Left ventricle myocardium superior (tissue), 1 donor: Measurements from ENCODE around the gene CCDC71L. TPM values are rescaled to one million over a fixed set of nuclear protein-coding genes. Genes with fewer than 3 reads are reported as not detected.

Source experiments
- ATAC-seq: fragments of 200-7000 bp; cut with Tn5 transposase; one replicate; pipeline ENCODE4 v1.9.1; 2020; ENCODE audit warnings: mild to moderate bottlenecking, moderate library complexity
- DNase-seq: peaks from one replicate; pipeline ENCODE4 v3.0.0-alpha.2; 2020
- intact Hi-C: fragments of 100-400 bp; cut with micrococcal nuclease; formaldehyde crosslinking; loops from one replicate; pipeline ENCODE4 v1.11.0; 2022
- total RNA-seq: library from RNA; stranded (reverse); fragmentation: NEBNext Ultra II Directional; extraction: Animal tissue kit (Norgen Biotek cat#: 25700); gene quantifications from one replicate; pipeline ENCODE4 v1.2.1, GENCODE V29; 2021
- donor health status: DM: no; HTN: yes; CAD: no; lungs with severe emphysema.

The CCDC71L gene
- total RNA-seq, 1 donor from 2014 or later: 6.4 TPM

GRCh38 chr7:106634958-106635357 is 26.0 kb downstream of the CCDC71L start:
- DNase-seq (no peak), ATAC-seq (no peak)
- intact Hi-C loops: no loop called here

- no peak for DNase-seq
- intact Hi-C loops: no loop called here
- ATAC-seq: no peak
These were observed 30.3 kb downstream of the CCDC71L start for GRCh38 chr7:106630648-106631047.

- no peak for ATAC-seq
These were observed 31.4 kb downstream of the CCDC71L start for GRCh38 chr7:106629516-106629915.

GRCh38 chr7:106626376-106627164 is 34.4 kb downstream of the CCDC71L start:
- intact Hi-C loops: no loop called here
- no peak for DNase-seq

More at GRCh38 chr7:106629516-106629915, 31.4 kb downstream of the CCDC71L start:
- DNase-seq: no peak
- intact Hi-C loops: no loop called here

GRCh38 chr7:106625678-106626301 is 35.2 kb downstream of the CCDC71L start:
- peak; percentile 37 for DNase-seq
- ATAC-seq: peak; percentile 54
- intact Hi-C loops: no loop called here

More at GRCh38 chr7:106626376-106627164, 34.4 kb downstream of the CCDC71L start:
- no peak for ATAC-seq

GRCh38 chr7:106623853-106624252 is 37.1 kb downstream of the CCDC71L start:
- ATAC-seq: no peak
- DNase-seq: no peak
- intact Hi-C loops: no loop called here

- no peak for ATAC-seq
- DNase-seq: no peak
- intact Hi-C loops: no loop called here
These were observed 37.7 kb downstream of the CCDC71L start for GRCh38 chr7:106623315-106623660.

- DNase-seq: no peak
- intact Hi-C loops: no loop called here
- no peak for ATAC-seq
These were observed 38.2 kb downstream of the CCDC71L start for GRCh38 chr7:106622654-106623314.

- intact Hi-C loops: no loop called here
- DNase-seq (no peak), ATAC-seq (no peak)
These were observed 39.4 kb downstream of the CCDC71L start for GRCh38 chr7:106621393-106622132.

- intact Hi-C loops: no loop called here
- ATAC-seq (no peak), DNase-seq (no peak)
These were observed 40.3 kb downstream of the CCDC71L start for GRCh38 chr7:106620676-106621075.

GRCh38 chr7:106620034-106620433 is 40.9 kb downstream of the CCDC71L start:
- no peak for ATAC-seq
- intact Hi-C loops: no loop called here

GRCh38 chr7:106619213-106619612 is 41.7 kb downstream of the CCDC71L start:
- DNase-seq: no peak
- no peak for ATAC-seq
- intact Hi-C loops: no loop called here

More at GRCh38 chr7:106620034-106620433, 40.9 kb downstream of the CCDC71L start:
- no peak for DNase-seq

GRCh38 chr7:106618480-106618879 is 42.5 kb downstream of the CCDC71L start:
- ATAC-seq: no peak
- no peak for DNase-seq
- intact Hi-C loops: no loop called here

GRCh38 chr7:106617860-106618259 is 43.1 kb downstream of the CCDC71L start:
- DNase-seq: no peak
- intact Hi-C loops: no loop called here
- no peak for ATAC-seq

- intact Hi-C loops: no loop called here
- DNase-seq (no peak), ATAC-seq (no peak)
These were observed 44.3 kb downstream of the CCDC71L start for GRCh38 chr7:106616708-106617051.

GRCh38 chr7:106615808-106616707 is 44.9 kb downstream of the CCDC71L start:
- DNase-seq (no peak), ATAC-seq (no peak)
- intact Hi-C loops: no loop called here

- ATAC-seq: no peak
- no peak for DNase-seq
- intact Hi-C loops: no loop called here
These were observed 46.2 kb downstream of the CCDC71L start for GRCh38 chr7:106614751-106615150.

- ATAC-seq: no peak
- intact Hi-C loops: no loop called here
- DNase-seq: no peak
These were observed 47.0 kb downstream of the CCDC71L start for GRCh38 chr7:106613848-106614560.
